Measurements from ENCODE around the gene TRAPPC3L.

Gene TRAPPC3L

GRCh38 chr6:116461932-116462885 lies 83.3 kb downstream of the TRAPPC3L start:
- DNase-seq, result peak; percentile 19

- DNase-seq, result no peak
Measured at GRCh38 chr6:116461331-116461931, 84.1 kb downstream of the TRAPPC3L start, which contains the start of gene CALHM6. Gene CALHM6 (plus strand): TSS chr6:116461375. CDS start chr6:116461930, 555 bp downstream.

- no peak for DNase-seq
Measured at GRCh38 chr6:116459927-116460326, 85.6 kb downstream of the TRAPPC3L start.

- DNase-seq, result no peak
Measured at GRCh38 chr6:116458264-116458663, 87.2 kb downstream of the TRAPPC3L start.

- DNase-seq, result no peak
Measured at GRCh38 chr6:116456927-116457326, 88.6 kb downstream of the TRAPPC3L start.

- no peak for DNase-seq
Measured at GRCh38 chr6:116456106-116456505, 89.4 kb downstream of the TRAPPC3L start.

- no peak for DNase-seq
Measured at GRCh38 chr6:116452531-116452930, 93.0 kb downstream of the TRAPPC3L start.

GRCh38 chr6:116451916-116452315 lies 93.6 kb downstream of the TRAPPC3L start:
- no peak for DNase-seq

GRCh38 chr6:116450769-116451740 lies 94.4 kb downstream of the TRAPPC3L start:
- no peak for DNase-seq

GRCh38 chr6:116450185-116450710 lies 95.2 kb downstream of the TRAPPC3L start:
- DNase-seq, result no peak

- DNase-seq, result no peak
Measured at GRCh38 chr6:116449565-116449964, 95.9 kb downstream of the TRAPPC3L start.

GRCh38 chr6:116447496-116448011 lies 97.9 kb downstream of the TRAPPC3L start:
- no peak for DNase-seq

GRCh38 chr6:116447052-116447451 lies 98.4 kb downstream of the TRAPPC3L start:
- DNase-seq, result no peak

GRCh38 chr6:116446399-116446798 lies 99.1 kb downstream of the TRAPPC3L start:
- DNase-seq, result no peak

- DNase-seq, result no peak
Measured at GRCh38 chr6:116445102-116445501, 100.4 kb downstream of the TRAPPC3L start.
